MCF 10A (cell line): Measurements from ENCODE around the gene TLR4. TPM values are rescaled to one million over a fixed set of nuclear protein-coding genes. Genes with fewer than 3 reads are reported as not detected.

ENCODE experiments used
- BruUV-seq: library from RNA; stranded (reverse); fragments of 400-500 nt; replicated peaks from 2 replicates; lab custom pipeline; 2021; lab: Mats Ljungman, UMichigan
- CTCF ChIA-PET: fragments of 300-600 bp; sonication (Branson Sonifier 250); formaldehyde crosslinking; extraction: SDS; loops from one replicate; lab custom pipeline; 2021; ENCODE audit warnings: antibody characterized with exemption, inconsistent platforms; lab: Yijun Ruan, JAX
- POLR2A ChIA-PET: fragments of 300-600, 350-650 bp; sonication (Branson Sonifier 250); formaldehyde crosslinking; extraction: SDS; loops from one replicate; lab custom pipeline; 2020; ENCODE audit warnings: antibody characterized with exemption, inconsistent platforms; lab: Yijun Ruan, JAX
- DNase-seq: peaks from one replicate; pipeline ENCODE4 v3.0.0-alpha.2; 2018; ENCODE audit not compliant: unreplicated experiment
- H3K27ac Mint-ChIP-seq: one replicate; pipeline ENCODE4 v1.8.0; 2022; ENCODE audit warnings: mild to moderate bottlenecking, low read depth, mixed read lengths; ENCODE audit not compliant: unreplicated experiment
- H3K27me3 Mint-ChIP-seq: one replicate; pipeline ENCODE4 v1.8.0; 2022; ENCODE audit warnings: mixed read lengths; ENCODE audit not compliant: insufficient read depth, unreplicated experiment
- H3K36me3 Mint-ChIP-seq: one replicate; pipeline ENCODE4 v1.8.0; 2022; ENCODE audit warnings: mild to moderate bottlenecking, moderate library complexity, mixed read lengths; ENCODE audit not compliant: insufficient read depth, unreplicated experiment
- H3K4me1 Mint-ChIP-seq: one replicate; pipeline ENCODE4 v1.8.0; 2022; ENCODE audit warnings: mixed read lengths; ENCODE audit not compliant: insufficient read depth, unreplicated experiment
- H3K4me3 Mint-ChIP-seq: one replicate; pipeline ENCODE4 v1.8.0; 2022; ENCODE audit warnings: mild to moderate bottlenecking, moderate library complexity, mixed read lengths; ENCODE audit not compliant: unreplicated experiment
- H3K9me3 Mint-ChIP-seq: one replicate; pipeline ENCODE4 v1.8.0; 2022; ENCODE audit warnings: mixed read lengths; ENCODE audit not compliant: unreplicated experiment
- intact Hi-C: fragments of 100-400 bp; cut with micrococcal nuclease; formaldehyde crosslinking; loops from 2 replicates; pipeline ENCODE4 v1.14.1; 2022
- total RNA-seq: library from RNA; stranded (reverse); gene quantifications from 2 replicates; pipeline ENCODE4 v1.2.3, GENCODE V29; 2022
- TF ChIP-seq, protein P1 (sequence below): fragments of 200-600 bp; IDR thresholded peaks from one replicate; pipeline ENCODE4 v1.8.0; 2022; ENCODE audit warnings: antibody characterized with exemption, mild to moderate bottlenecking; ENCODE audit not compliant: unreplicated experiment

Gene TLR4
- total RNA-seq, 1 experiment from 2014 or later = not detected

DNA sequence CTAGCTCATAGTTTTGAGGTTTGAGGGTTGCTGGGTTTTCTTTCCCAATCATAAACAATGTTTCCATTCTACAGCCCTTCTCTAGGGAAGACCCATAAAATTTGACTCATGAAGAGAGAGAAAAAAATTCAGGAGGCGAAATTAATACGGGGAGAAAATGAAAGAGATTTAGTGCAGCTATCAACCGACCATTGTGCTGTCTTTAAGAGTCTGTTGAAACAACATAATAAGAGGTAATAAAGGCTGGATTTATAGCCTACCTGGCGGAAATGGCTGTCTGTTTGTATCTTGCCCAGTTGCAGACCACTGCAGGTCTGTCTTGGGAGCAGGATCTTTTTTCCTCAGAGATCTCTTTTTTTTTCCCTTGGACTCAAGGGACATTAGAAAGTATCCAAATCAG is 66.9 kb downstream of the TLR4 start:
- CTCF ChIA-PET = interaction anchor here (0.7 to 1.2 kb wide), 2 partner anchors 10 to 11 kb away, joined by 3 to 8 read pairs; no protein-coding TSS in a partner anchor
- POLR2A ChIA-PET = no interaction called here
- Mint-ChIP-seq H3K36me3 (no peaks in the 10 kb centered on the region), H3K4me1 (no peaks in the 10 kb centered on the region), H3K9me3 (peaks cover 23% of the 10 kb centered on the region), H3K27me3 (no peaks in the 10 kb centered on the region), H3K27ac (no peak overlapping the region), H3K4me3 (no peak overlapping the region)
- intact Hi-C loops = no loop called here
- TF ChIP-seq, protein P1, sequence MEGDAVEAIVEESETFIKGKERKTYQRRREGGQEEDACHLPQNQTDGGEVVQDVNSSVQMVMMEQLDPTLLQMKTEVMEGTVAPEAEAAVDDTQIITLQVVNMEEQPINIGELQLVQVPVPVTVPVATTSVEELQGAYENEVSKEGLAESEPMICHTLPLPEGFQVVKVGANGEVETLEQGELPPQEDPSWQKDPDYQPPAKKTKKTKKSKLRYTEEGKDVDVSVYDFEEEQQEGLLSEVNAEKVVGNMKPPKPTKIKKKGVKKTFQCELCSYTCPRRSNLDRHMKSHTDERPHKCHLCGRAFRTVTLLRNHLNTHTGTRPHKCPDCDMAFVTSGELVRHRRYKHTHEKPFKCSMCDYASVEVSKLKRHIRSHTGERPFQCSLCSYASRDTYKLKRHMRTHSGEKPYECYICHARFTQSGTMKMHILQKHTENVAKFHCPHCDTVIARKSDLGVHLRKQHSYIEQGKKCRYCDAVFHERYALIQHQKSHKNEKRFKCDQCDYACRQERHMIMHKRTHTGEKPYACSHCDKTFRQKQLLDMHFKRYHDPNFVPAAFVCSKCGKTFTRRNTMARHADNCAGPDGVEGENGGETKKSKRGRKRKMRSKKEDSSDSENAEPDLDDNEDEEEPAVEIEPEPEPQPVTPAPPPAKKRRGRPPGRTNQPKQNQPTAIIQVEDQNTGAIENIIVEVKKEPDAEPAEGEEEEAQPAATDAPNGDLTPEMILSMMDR = no peak
- no peak for DNase-seq
- BruUV-seq = no TSS peak

DNA sequence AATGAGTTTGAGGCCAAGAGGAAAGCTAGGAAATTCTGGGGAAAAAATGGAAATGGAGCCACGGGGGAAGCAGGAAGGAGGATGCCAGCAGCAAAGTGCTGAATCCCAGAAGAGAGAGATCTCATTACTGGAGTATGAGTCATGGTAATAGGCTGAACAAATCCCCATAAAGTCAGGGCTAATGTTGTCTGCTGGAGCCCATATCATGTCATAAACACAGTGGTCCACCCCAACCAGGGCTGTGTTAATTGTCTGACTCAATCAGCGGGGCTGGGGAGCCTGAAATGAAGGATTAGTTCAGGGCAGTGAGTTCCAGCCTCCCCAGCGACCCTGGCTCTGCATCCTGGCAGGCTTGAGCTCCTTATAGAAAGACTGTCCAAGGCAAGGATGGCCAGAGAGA is 68.8 kb downstream of the TLR4 start:
- BruUV-seq = no TSS peak
- peaks cover 23% of the 10 kb centered on the region for H3K9me3 Mint-ChIP-seq
- H3K36me3 Mint-ChIP-seq = no peaks in the 10 kb centered on the region
- H3K27me3 Mint-ChIP-seq = no peaks in the 10 kb centered on the region
- TF ChIP-seq, protein P1 = no peak
- no peak overlapping the region for H3K4me3 Mint-ChIP-seq
- ChIA-PET CTCF (no interaction called here), POLR2A (no interaction called here)
- DNase-seq = peak; percentile 57
- no peak overlapping the region for H3K27ac Mint-ChIP-seq
- intact Hi-C loops = no loop called here
- no peaks in the 10 kb centered on the region for H3K4me1 Mint-ChIP-seq
